Spinal cord (tissue), 10 donors: ENCODE data around the gene CAMK1D. TPM values are rescaled to one million over a fixed set of nuclear protein-coding genes. Genes with fewer than 3 reads are reported as not detected.

ENCODE experiments used
- DNase-seq, 6 donors: peaks; one replicate each; pipeline versions ENCODE4 v3.0.0 to v3.0.0-alpha.2; 2013 to 2015; ENCODE audit warnings: low spot score in 6 of 6, low read depth in 4 of 6
- H3K27ac ChIP-seq: one replicate; pipeline ENCODE4 v1.5.1; 2013; ENCODE audit warnings: low read depth, low read length, control low read depth
- H3K27me3 ChIP-seq: one replicate; pipeline ENCODE4 v1.6.1; 2013; ENCODE audit warnings: low read length; ENCODE audit not compliant: control insufficient read depth, insufficient read depth
- H3K36me3 ChIP-seq: one replicate; pipeline ENCODE4 v1.6.1; 2013; ENCODE audit warnings: low read length; ENCODE audit not compliant: control insufficient read depth, insufficient read depth
- H3K4me1 ChIP-seq: one replicate; pipeline ENCODE4 v1.6.1; 2013; ENCODE audit warnings: low read length; ENCODE audit not compliant: control insufficient read depth, insufficient read depth
- H3K4me3 ChIP-seq: one replicate; pipeline ENCODE4 v1.5.1; 2013; ENCODE audit warnings: low read depth, low read length, control low read depth
- H3K9me3 ChIP-seq: one replicate; pipeline ENCODE4 v1.6.1; 2013; ENCODE audit warnings: low read length; ENCODE audit not compliant: control insufficient read depth, insufficient read depth
- WGBS: methylation state at CpG from one replicate; pipeline ENCODE4 v1.1.5; 2013; ENCODE audit warnings: missing lambda C conversion rate; ENCODE audit not compliant: insufficient coverage; 5-methylcytosine and 5-hydroxymethylcytosine counted together
- polyA plus RNA-seq, 2 donors: library from polyadenylated mRNA; unstranded; fragments of 120-200 nt; gene quantifications; one replicate each; pipeline ENCODE4 v1.2.1, GENCODE V29; 2013; ENCODE audit not compliant: insufficient read length in 2 of 2
- total RNA-seq, 2 donors: library from RNA; depleted of rRNA in 1 of 2; stranded (reverse); fragments of 120-200 nt in 1 of 2; fragments of >200 nt in 1 of 2; gene quantifications; one replicate each; pipeline versions ENCODE4 v1.2.3 to v1.2.4, GENCODE V29; 2013 to 2014
- donor health status: healthy.

The CAMK1D gene
- total and polyA plus RNA-seq, 4 donors: 25.2 to 39.0 (median 33.9) TPM

DNA sequence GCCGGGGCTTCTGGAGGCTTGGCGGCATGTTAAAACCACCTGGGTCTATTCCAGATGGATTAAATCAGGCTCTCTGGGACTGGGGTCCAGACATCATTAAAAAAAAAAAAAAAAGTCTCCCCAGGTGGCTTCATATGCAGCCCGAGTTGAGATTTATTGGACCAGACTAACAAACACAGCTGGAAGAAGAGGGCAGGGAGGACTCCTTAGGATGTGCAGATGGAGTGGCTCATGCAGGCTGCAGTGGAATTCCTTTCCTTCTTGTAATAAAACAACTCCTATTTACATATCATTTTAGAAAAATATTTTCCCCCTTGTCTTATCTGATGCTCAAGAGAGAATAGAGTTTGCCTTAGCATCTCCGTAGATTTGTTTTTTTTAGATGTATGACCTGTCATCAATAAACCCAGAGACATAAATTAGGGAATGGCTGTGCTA lies 238.1 kb downstream of the CAMK1D start:
- Histone ChIP-seq H3K9me3 (no peaks in the 10 kb centered on the region), H3K27me3 (no peaks in the 10 kb centered on the region), H3K4me1 (peaks cover 11% of the 10 kb centered on the region), H3K27ac (no peak overlapping the region), H3K4me3 (no peak overlapping the region), H3K36me3 (no peaks in the 10 kb centered on the region)
- no CpG with 5 or more reads among the region's 4 CpGs for WGBS
- peak in 2 of 6 donors; percentile 45 to 56 for DNase-seq

DNA sequence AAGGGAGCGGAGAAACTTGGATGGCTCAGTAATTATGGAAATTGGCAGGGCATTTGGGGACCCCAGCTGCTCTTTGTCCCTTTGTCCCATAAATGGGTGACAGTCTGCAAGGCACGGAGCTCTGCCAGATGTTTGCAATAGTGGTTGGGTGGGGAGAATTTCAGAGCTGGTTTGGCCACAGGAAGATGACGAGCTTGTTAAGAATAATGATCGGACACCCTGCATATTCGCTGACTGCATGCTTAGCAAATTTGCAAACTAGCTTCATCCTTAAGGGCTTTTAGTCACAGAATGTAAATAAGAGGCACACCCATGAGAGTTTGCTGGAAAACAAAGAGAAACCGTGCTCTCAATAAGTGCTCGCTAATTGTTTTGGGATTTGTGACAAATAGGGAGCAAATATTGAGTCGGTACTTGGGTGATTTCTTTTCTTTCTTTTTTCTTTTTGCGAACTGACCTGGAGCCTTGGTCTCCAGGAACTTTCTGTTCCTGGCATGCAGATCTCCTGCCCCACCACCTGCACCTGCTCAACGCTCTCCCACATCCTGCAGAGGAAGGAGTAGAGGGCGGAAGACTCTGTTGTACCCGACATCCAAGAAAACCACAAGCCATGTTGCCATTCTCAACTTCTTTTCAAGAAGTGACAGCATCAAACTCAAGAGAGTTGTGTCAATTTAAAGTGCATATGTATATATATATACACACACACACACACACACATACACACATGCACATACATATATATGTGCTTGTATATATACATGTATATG lies 238.9 kb downstream of the CAMK1D start:
- H3K9me3 ChIP-seq: no peaks in the 10 kb centered on the region
- H3K36me3 ChIP-seq: no peaks in the 10 kb centered on the region
- H3K4me3 ChIP-seq: no peak overlapping the region
- no peak overlapping the region for H3K27ac ChIP-seq
- peak in 2 of 6 donors; percentile 24 to 83 for DNase-seq
- no peaks in the 10 kb centered on the region for H3K27me3 ChIP-seq
- 28% methylated on average over 3 of the region's 12 CpGs for WGBS
- H3K4me1 ChIP-seq: peaks cover 11% of the 10 kb centered on the region

GRCh38 chr10:12589291-12589690 lies 239.9 kb downstream of the CAMK1D start:
- no peak overlapping the region for H3K4me3 ChIP-seq
- 71% methylated on average over 7 of the region's 8 CpGs for WGBS
- peak in 2 of 6 donors; percentile 32 to 45 for DNase-seq
- no peak overlapping the region for H3K27ac ChIP-seq
- H3K9me3 ChIP-seq: no peaks in the 10 kb centered on the region
- no peaks in the 10 kb centered on the region for H3K27me3 ChIP-seq
- peaks cover 11% of the 10 kb centered on the region for H3K4me1 ChIP-seq
- no peaks in the 10 kb centered on the region for H3K36me3 ChIP-seq

GRCh38 chr10:12589791-12590190 lies 240.4 kb downstream of the CAMK1D start:
- Histone ChIP-seq H3K27me3 (no peaks in the 10 kb centered on the region), H3K4me3 (no peak overlapping the region), H3K36me3 (no peaks in the 10 kb centered on the region), H3K27ac (no peak overlapping the region), H3K4me1 (peaks cover 11% of the 10 kb centered on the region), H3K9me3 (no peaks in the 10 kb centered on the region)
- WGBS: no CpG with 5 or more reads among the region's 4 CpGs
- peak in 2 of 6 donors; percentile 20 to 63 for DNase-seq

DNA sequence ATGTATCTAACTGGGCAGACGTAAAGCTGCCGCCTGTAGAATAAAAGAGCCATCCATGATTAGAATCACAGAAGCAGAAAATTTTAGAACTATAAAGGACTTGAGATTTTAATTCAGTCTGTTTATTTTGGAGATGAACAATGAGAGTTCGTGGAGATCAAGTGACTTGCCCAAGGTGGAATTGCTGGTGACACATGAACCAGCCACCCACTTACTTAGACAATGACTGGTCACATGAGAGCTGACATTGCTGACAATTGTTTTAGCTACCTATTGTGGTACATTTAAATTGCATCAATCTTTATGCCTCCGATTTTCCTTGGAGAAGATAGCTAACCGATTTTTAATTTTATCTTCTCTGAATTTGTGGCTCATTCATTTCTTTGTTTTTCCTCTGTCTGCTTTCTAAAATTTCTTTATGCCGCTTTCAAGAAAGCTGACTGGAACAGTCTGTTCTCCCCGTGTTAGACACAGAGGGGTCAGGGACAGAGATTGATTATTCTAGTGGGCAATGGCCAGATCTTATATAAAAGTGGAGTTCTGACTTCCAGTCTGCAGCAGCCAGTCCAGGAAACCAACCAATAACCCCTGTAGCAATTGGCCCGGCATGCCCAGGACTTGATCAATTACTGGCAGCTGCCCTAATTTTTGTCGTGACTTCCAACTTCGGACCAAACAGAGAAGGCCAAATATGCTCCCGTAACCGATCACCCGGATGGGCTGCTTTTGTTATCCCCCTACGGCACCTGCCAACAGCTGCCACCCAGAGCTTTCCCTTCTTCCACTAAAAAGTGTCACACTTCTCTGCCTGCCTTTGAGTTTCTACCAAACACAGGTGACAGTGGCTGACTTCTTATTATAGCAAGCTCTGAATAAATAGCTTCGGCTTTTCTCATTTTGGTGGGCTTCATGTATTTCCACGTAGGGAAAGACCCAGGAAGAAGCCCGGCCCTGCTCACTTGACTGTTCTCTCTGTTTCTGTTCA lies 241.6 kb downstream of the CAMK1D start:
- DNase-seq: peak in 1 of 6 donors; percentile 56
- Histone ChIP-seq H3K27me3 (no peaks in the 10 kb centered on the region), H3K9me3 (no peaks in the 10 kb centered on the region), H3K4me1 (peaks cover 11% of the 10 kb centered on the region), H3K36me3 (no peaks in the 10 kb centered on the region), H3K4me3 (no peak overlapping the region), H3K27ac (no peak overlapping the region)
- WGBS: 22% methylated on average over 8 of the region's 17 CpGs

DNA sequence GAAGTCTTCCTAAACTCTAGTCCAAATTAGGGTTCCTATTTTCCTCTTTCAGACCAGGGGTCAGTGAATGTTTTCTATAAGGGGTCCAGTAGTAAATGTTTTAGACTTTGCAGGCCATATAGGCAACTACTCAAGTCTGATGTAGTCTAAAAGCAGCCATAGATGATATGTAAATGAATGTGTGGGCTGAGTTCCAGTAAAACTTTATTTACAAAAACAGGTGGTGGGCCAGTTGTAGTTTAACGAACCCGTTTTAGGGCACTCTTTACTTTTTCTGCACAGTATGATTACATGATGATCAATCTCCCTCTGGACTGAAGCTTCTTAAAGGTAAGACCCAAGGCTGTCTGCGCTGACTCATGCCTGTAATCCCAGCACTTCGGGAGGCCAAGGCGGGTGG lies 243.6 kb downstream of the CAMK1D start:
- DNase-seq: no peak
- 94% methylated on average over 5 of the region's 5 CpGs for WGBS
- Histone ChIP-seq H3K4me1 (peaks cover 17% of the 10 kb centered on the region), H3K27ac (no peak overlapping the region), H3K36me3 (no peaks in the 10 kb centered on the region), H3K4me3 (no peak overlapping the region), H3K9me3 (no peaks in the 10 kb centered on the region), H3K27me3 (no peaks in the 10 kb centered on the region)

DNA sequence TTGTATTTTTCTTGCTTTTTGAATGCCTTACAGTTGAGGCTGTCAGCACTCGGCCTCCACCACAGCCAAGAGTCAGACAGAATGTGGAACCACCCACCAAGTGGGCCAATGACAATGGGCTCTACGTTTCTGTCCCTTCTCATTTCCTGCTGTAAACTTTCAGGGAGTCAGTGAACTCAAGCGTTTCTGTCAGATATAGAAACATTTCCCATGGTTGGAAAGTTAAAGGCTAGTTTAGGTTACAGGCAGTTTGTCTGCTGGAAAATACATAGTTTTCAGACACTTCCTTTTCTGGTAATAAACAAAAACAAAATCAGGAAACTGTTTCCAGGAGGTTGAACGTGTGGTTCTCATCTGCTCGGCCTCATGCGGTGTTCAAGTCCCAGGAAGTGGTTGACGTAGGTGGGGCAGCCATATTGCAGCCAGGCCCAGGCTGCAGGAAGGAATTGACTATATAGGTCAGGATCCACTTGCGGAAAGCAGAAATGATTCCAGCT lies 245.1 kb downstream of the CAMK1D start:
- Histone ChIP-seq H3K36me3 (no peaks in the 10 kb centered on the region), H3K27ac (no peak overlapping the region), H3K4me3 (no peak overlapping the region), H3K27me3 (no peaks in the 10 kb centered on the region), H3K4me1 (peaks cover 13% of the 10 kb centered on the region), H3K9me3 (no peaks in the 10 kb centered on the region)
- 86% methylated on average over 6 of the region's 8 CpGs for WGBS
- no peak for DNase-seq

DNA sequence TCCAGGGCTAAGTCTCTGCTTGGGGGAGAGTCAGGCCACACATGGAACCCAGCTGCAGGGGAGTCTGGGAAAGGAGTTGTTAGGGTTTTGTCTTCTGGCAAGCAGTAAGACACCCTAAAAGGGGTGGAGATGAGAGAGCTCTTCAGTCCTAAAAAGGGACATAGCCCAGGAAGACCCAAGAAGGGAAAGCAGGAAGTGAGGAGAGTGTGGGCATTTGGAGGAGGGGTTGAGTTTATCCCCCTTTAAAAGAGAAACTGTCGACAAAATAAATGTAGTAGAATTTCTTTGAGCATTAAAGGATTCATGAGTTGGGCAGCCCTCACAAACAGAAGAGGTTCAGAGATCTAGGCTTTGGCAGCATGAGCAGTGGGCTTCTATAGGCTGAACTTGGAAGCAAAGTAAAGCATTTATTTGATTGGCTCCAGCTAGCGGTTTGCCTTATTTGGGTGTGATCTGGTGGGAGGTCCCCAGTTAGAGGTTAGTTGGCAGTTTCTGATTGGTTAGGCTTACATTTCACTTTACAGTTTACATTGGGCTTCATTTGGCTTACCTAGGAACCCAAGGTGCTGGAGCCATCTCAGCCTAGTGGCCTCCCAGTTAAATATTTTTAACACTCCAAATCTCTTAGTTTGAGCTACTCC lies 246.7 kb downstream of the CAMK1D start:
- 91% methylated on average over 1 of the region's 2 CpGs for WGBS
- Histone ChIP-seq H3K9me3 (no peaks in the 10 kb centered on the region), H3K27ac (no peak overlapping the region), H3K4me1 (peaks cover 8% of the 10 kb centered on the region), H3K36me3 (no peaks in the 10 kb centered on the region), H3K27me3 (no peaks in the 10 kb centered on the region), H3K4me3 (no peak overlapping the region)
- DNase-seq: no peak

DNA sequence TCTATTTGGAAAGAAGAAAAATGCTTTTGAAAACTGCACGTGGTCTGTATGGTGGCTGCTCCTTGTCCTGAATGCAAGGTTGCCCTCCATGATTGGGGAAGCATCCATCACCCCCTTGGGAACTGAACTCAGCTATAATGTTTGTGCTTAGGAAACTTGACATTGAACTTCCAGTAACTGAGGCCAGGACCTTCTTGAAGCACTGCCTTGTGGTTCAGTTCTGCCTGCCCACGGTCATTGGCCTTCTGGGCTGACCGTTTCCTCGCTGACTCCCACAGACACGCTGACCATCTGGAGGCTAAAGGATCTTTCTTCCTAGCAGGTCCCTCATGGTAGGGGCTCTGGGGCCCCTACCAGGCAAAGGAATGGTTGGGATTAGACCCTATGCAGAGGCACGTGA lies 247.8 kb downstream of the CAMK1D start:
- H3K4me1 ChIP-seq: peaks cover 6% of the 10 kb centered on the region
- DNase-seq: no peak
- H3K27ac ChIP-seq: no peak overlapping the region
- H3K27me3 ChIP-seq: no peaks in the 10 kb centered on the region
- no peaks in the 10 kb centered on the region for H3K9me3 ChIP-seq
- H3K4me3 ChIP-seq: no peak overlapping the region
- no peaks in the 10 kb centered on the region for H3K36me3 ChIP-seq
- 91% methylated on average over 6 of the region's 6 CpGs for WGBS
